ENCODE results near the gene RBM20.

GRCh38 chr10:110748970-110749369, 104.8 kb downstream of the RBM20 start:
- TF ChIP-seq GATA3 (IDR thresholded peaks at IDR 0.05; ENCODE audit: low read depth, low read length), result no peak
- no peak for TF ChIP-seq GATA2 (IDR thresholded peaks at IDR 0.05; ENCODE audit: low read depth, low read length)
